ENCODE data around the gene SYNJ1. TPM values are rescaled to one million over a fixed set of nuclear protein-coding genes. Genes with fewer than 3 reads are reported as not detected.
A peak's percentile ranks its signal among the peaks of the same experiment; 100 is the strongest.
"Not testable (repeated sequence)": the region's sequence is repeated elsewhere in the genome, so short reads cannot be mapped to it uniquely, and the experiment has no call there.

Gene SYNJ1, protein sequence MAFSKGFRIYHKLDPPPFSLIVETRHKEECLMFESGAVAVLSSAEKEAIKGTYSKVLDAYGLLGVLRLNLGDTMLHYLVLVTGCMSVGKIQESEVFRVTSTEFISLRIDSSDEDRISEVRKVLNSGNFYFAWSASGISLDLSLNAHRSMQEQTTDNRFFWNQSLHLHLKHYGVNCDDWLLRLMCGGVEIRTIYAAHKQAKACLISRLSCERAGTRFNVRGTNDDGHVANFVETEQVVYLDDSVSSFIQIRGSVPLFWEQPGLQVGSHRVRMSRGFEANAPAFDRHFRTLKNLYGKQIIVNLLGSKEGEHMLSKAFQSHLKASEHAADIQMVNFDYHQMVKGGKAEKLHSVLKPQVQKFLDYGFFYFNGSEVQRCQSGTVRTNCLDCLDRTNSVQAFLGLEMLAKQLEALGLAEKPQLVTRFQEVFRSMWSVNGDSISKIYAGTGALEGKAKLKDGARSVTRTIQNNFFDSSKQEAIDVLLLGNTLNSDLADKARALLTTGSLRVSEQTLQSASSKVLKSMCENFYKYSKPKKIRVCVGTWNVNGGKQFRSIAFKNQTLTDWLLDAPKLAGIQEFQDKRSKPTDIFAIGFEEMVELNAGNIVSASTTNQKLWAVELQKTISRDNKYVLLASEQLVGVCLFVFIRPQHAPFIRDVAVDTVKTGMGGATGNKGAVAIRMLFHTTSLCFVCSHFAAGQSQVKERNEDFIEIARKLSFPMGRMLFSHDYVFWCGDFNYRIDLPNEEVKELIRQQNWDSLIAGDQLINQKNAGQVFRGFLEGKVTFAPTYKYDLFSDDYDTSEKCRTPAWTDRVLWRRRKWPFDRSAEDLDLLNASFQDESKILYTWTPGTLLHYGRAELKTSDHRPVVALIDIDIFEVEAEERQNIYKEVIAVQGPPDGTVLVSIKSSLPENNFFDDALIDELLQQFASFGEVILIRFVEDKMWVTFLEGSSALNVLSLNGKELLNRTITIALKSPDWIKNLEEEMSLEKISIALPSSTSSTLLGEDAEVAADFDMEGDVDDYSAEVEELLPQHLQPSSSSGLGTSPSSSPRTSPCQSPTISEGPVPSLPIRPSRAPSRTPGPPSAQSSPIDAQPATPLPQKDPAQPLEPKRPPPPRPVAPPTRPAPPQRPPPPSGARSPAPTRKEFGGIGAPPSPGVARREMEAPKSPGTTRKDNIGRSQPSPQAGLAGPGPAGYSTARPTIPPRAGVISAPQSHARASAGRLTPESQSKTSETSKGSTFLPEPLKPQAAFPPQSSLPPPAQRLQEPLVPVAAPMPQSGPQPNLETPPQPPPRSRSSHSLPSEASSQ (N-terminal part only)
- 10 to 100 TPM; 15.7 to 17.5 TPM for total RNA-seq
- polyA plus RNA-seq = 1 to 10 TPM; 7.4 to 7.8 TPM
- long read RNA-seq, donor 1, full-length matches to known transcripts = 1 of 1 reads
- long read RNA-seq, donor 1, partial matches to known transcripts = 0 of 1 reads
- long read RNA-seq, donor 1, other reads (novel, unspliced or antisense) = 0 of 1 reads
- long read RNA-seq, donor 2 = 0 reads
- long read RNA-seq, donor 3 = 0 reads
- long read RNA-seq, donor 4 = 0 reads
- long read RNA-seq, donor 5 = 0 reads

DNA sequence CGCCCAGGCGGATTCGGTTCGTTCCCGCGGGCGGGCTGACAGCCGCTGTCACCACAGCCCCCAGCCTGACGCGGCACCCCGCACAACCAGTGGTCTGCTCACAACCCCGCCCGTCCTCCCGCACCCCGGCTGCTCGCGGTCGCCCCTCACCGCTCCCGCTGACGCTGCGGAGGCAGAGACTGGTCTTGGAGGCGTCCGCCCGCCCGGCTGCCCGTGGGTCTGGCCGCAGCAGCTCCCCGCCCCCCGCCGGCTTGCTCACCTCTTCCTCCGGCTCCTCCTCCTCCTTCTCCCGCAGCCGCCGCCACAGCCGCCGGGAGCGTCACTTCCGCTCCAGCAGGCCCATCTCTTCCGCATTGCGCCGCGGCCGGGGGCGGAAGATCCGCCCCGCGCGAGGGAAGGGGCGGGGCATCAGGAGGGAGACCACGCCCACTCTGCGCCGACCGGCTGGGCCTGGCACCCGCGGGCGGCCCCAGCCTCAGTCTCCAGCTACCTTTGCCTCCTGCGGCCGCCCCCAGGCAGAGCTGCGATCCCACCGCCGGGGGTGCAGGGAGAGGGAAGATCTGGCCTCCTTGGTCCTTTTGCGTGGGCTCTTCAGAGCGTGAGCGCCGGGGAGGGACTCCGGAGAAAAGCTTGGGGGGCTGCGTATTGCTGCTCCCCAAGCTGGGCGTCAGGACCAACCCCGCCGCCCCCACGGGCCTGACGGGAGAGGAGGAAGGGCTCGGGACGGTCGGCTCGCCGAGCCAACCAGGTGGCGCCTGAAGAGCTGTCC, at the start of gene SYNJ1:
Gene SYNJ1, minus strand, starts transcription at position 327 of the 769 bp plus-strand sequence. CDS start 1,118 bp downstream, outside the sequence.
- TF ChIP-seq, protein P1, sequence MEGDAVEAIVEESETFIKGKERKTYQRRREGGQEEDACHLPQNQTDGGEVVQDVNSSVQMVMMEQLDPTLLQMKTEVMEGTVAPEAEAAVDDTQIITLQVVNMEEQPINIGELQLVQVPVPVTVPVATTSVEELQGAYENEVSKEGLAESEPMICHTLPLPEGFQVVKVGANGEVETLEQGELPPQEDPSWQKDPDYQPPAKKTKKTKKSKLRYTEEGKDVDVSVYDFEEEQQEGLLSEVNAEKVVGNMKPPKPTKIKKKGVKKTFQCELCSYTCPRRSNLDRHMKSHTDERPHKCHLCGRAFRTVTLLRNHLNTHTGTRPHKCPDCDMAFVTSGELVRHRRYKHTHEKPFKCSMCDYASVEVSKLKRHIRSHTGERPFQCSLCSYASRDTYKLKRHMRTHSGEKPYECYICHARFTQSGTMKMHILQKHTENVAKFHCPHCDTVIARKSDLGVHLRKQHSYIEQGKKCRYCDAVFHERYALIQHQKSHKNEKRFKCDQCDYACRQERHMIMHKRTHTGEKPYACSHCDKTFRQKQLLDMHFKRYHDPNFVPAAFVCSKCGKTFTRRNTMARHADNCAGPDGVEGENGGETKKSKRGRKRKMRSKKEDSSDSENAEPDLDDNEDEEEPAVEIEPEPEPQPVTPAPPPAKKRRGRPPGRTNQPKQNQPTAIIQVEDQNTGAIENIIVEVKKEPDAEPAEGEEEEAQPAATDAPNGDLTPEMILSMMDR (IDR thresholded peaks at IDR 0.05; ENCODE audit: control extremely low read depth, extremely low read depth) = no peak
- peaks cover 0 to 7% (median 1%) of the 10 kb centered on the region in 4 donors for H3K36me3 ChIP-seq (ENCODE audit: control insufficient read depth in 4 of 4, insufficient read depth in 4 of 4, low read length in 4 of 4)
- H3K9me3 ChIP-seq (ENCODE audit: control insufficient read depth in 4 of 4, insufficient read depth in 3 of 4, low read length in 3 of 4) = no peaks in the 10 kb centered on the region
- H3K4me3 ChIP-seq = peak within 1 kb of the TSS; percentile 87
- H3K27ac ChIP-seq (ENCODE audit: low read depth in 1 of 2, low read length in 1 of 2) = peak within 1 kb of the TSS; percentile 90 to 97
- H3K9ac ChIP-seq (ENCODE audit: insufficient read depth in 1 of 2, low read length in 2 of 2) = peak within 1 kb of the TSS; percentile 82 to 88
- ATAC-seq (ENCODE audit: insufficient read depth, low FRiP score) = peak; percentile 98
- H3K27me3 ChIP-seq (ENCODE audit: control insufficient read depth in 3 of 3, insufficient read depth in 3 of 3, low read length in 2 of 3) = no peaks in the 10 kb centered on the region
- peaks cover 3 to 15% (median 5%) of the 10 kb centered on the region in 5 donors for H3K4me1 ChIP-seq (ENCODE audit: control insufficient read depth in 5 of 5, insufficient read depth in 5 of 5, low read length in 5 of 5)
- peak; percentile 96 to 97 (median 97) for DNase-seq
- WGBS, 2 donors = 0 to 1% methylated on average over 63 to 79 of the region's 79 CpGs

DNA sequence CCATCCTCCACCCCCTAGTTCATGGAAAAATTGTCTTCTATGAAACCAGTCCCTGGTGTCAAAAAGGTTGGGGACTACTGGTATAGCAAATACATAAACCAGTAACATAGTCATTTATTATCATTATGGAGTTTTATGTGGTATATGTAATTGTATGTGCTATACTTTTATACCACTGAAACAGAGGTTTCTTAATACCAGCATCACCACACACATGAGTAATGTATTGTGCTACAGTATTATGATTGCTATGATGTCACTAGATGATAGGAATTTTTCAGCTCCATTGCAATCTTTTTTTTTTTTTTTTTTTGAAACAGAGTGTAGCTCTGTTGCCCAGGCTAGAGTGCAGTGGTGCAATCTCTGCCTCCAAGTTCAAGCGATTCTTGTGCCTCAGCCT, 49.5 kb upstream of the SYNJ1 start:
- H3K27ac ChIP-seq (ENCODE audit: low read depth in 1 of 2, low read length in 1 of 2) = no peak overlapping the region
- TF ChIP-seq, protein P1 (IDR thresholded peaks at IDR 0.05; ENCODE audit: control extremely low read depth, extremely low read depth) = no peak
- 100% methylated on average over 1 of the region's 1 CpG for WGBS, 2 donors
- peaks cover 0 to 3% (median 0%) of the 10 kb centered on the region in 5 donors for H3K4me1 ChIP-seq (ENCODE audit: control insufficient read depth in 5 of 5, insufficient read depth in 5 of 5, low read length in 5 of 5)
- DNase-seq (no peak), ATAC-seq (ENCODE audit: insufficient read depth, low FRiP score) (no peak)
- no peak overlapping the region for H3K4me3 ChIP-seq
- no peak overlapping the region for H3K9ac ChIP-seq (ENCODE audit: insufficient read depth in 1 of 2, low read length in 2 of 2)
- H3K9me3 ChIP-seq (ENCODE audit: control insufficient read depth in 4 of 4, insufficient read depth in 3 of 4, low read length in 3 of 4) = no peaks in the 10 kb centered on the region
- no peaks in the 10 kb centered on the region for H3K27me3 ChIP-seq (ENCODE audit: control insufficient read depth in 3 of 3, insufficient read depth in 3 of 3, low read length in 2 of 3)
- peaks cover 0 to 3% (median 1%) of the 10 kb centered on the region in 4 donors for H3K36me3 ChIP-seq (ENCODE audit: control insufficient read depth in 4 of 4, insufficient read depth in 4 of 4, low read length in 4 of 4)

DNA sequence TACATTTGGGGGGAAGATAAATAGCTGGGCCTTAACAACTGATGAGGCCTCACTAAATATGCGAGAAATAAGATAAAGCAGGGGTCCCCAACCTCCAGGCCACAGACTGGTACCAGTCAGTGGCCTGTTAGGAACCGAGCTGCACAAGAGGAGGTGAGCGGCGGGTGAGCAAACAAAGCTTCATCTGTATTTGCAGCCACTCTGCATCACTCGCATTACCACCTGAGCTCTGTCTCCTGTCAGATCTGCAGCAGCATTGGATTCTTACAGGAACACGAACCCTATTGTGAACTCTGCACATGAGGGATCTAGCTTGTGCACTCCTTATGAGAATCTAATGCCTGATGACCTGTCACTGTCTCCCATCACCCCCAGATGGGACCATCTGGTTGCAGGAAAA, 48.9 kb upstream of the SYNJ1 start:
- TF ChIP-seq, protein P1 (IDR thresholded peaks at IDR 0.05; ENCODE audit: control extremely low read depth, extremely low read depth) = no peak
- Histone ChIP-seq H3K4me3 (no peak overlapping the region), H3K9me3 (ENCODE audit: control insufficient read depth in 4 of 4, insufficient read depth in 3 of 4, low read length in 3 of 4) (no peaks in the 10 kb centered on the region), H3K4me1 (ENCODE audit: control insufficient read depth in 5 of 5, insufficient read depth in 5 of 5, low read length in 5 of 5) (peaks cover 0 to 3% (median 0%) of the 10 kb centered on the region in 5 donors), H3K27me3 (ENCODE audit: control insufficient read depth in 3 of 3, insufficient read depth in 3 of 3, low read length in 2 of 3) (no peaks in the 10 kb centered on the region), H3K36me3 (ENCODE audit: control insufficient read depth in 4 of 4, insufficient read depth in 4 of 4, low read length in 4 of 4) (peaks cover 0 to 3% (median 1%) of the 10 kb centered on the region in 4 donors), H3K9ac (ENCODE audit: insufficient read depth in 1 of 2, low read length in 2 of 2) (no peak overlapping the region), H3K27ac (ENCODE audit: low read depth in 1 of 2, low read length in 1 of 2) (no peak overlapping the region)
- no peak for DNase-seq
- 94% methylated on average over 6 of the region's 6 CpGs for WGBS, 2 donors
- ATAC-seq (ENCODE audit: insufficient read depth, low FRiP score) = no peak

DNA sequence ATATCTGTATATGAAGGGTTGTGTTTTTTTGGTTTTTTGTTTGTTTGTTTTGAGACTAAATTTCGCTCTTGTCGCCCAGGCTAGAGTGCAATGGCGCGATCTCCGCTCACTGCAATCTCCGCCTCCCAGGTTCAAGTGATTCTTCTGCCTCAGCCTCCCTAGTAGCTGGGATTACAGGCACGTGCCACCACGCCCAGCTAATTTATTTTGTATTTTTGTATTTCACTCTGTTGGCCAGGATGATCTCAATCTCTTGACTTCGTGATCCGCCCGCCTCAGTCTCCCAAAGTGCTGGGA, 45.2 kb upstream of the SYNJ1 start:
- H3K4me3 ChIP-seq; H3K36me3 ChIP-seq (ENCODE audit: control insufficient read depth in 4 of 4, insufficient read depth in 4 of 4, low read length in 4 of 4); H3K27me3 ChIP-seq (ENCODE audit: control insufficient read depth in 3 of 3, insufficient read depth in 3 of 3, low read length in 2 of 3); H3K9me3 ChIP-seq (ENCODE audit: control insufficient read depth in 4 of 4, insufficient read depth in 3 of 4, low read length in 3 of 4); DNase-seq; H3K27ac ChIP-seq (ENCODE audit: low read depth in 1 of 2, low read length in 1 of 2); H3K9ac ChIP-seq (ENCODE audit: insufficient read depth in 1 of 2, low read length in 2 of 2); ATAC-seq (ENCODE audit: insufficient read depth, low FRiP score): not testable (repeated sequence)
- 95% methylated on average over 11 of the region's 11 CpGs for WGBS, 2 donors
- H3K4me1 ChIP-seq (ENCODE audit: control insufficient read depth in 5 of 5, insufficient read depth in 5 of 5, low read length in 5 of 5) = peaks cover 0 to 22% (median 7%) of the 10 kb centered on the region in 5 donors

Measured in lung (tissue), 16 donors.